Pancreas (tissue), 10 donors: Measurements from ENCODE around the gene CDC23. TPM values are rescaled to one million over a fixed set of nuclear protein-coding genes. Genes with fewer than 3 reads are reported as not detected.

ENCODE experiments used
- ATAC-seq, 4 donors: fragments of 200-7000 bp; cut with Tn5 transposase; one replicate each; pipeline versions ENCODE4 v1.8.0 to v1.9.1; 2020; ENCODE audit warnings: mild to moderate bottlenecking in 4 of 4, moderate library complexity in 4 of 4
- DNase-seq, 6 donors: peaks; one replicate each; pipeline ENCODE4 v3.0.0-alpha.2; 2020
- FAIRE-seq: peaks from 2 replicates; lab custom pipeline; 2012; peaks lifted over from hg19 to GRCh38; lab: Jason Lieb, UNC
- H3K27ac ChIP-seq, 4 donors: fragments of 200-600 bp; sonication (generic); 1 replicate in 3 of 4; 2 replicates in 1 of 4; pipeline versions ENCODE4 v1.5.0 to v1.8.0; 2020
- H3K27me3 ChIP-seq, 4 donors: fragments of 200-600 bp; one replicate each; pipeline ENCODE4 v1.8.0; 2021
- H3K36me3 ChIP-seq, 3 donors: fragments of 200-600 bp; sonication (generic) in 1 of 3; one replicate each; pipeline versions ENCODE4 v1.5.0 to v1.8.0; 2020 to 2021
- H3K4me1 ChIP-seq, 3 donors: fragments of 200-600 bp; one replicate each; pipeline ENCODE4 v1.8.0; 2021
- H3K4me3 ChIP-seq, 4 donors: fragments of 200-600 bp; sonication (generic) in 2 of 4; one replicate each; pipeline versions ENCODE4 v1.5.0 to v1.8.0; 2020 to 2021
- H3K9me3 ChIP-seq, 4 donors: fragments of 200-600 bp; one replicate each; pipeline ENCODE4 v1.8.0; 2021
- CTCF ChIP-seq, 4 donors: fragments of 200-600 bp; sonication (generic) in 3 of 4; IDR thresholded peaks; one replicate each; pipeline versions ENCODE4 v1.5.0 to v1.8.0; 2021; ENCODE audit warnings: antibody characterized with exemption in 4 of 4
- WGBS, 2 donors: extraction: QIAGEN DNeasy Blood & Tissue Kit; methylation state at CpG; one replicate each; pipeline ENCODE4 v1.1.7; 2013; 5-methylcytosine and 5-hydroxymethylcytosine counted together
- intact Hi-C, 3 donors: fragments of 100-400 bp; cut with DNase I; formaldehyde crosslinking; loops; one replicate each; pipeline versions ENCODE4 v1.11.1 to v1.14.2; 2022
- polyA plus RNA-seq, 2 donors: library from polyadenylated mRNA; stranded (reverse); fragments of 200-250 nt; gene quantifications; one replicate each; pipeline ENCODE4 v1.2.3, GENCODE V29; 2013
- total RNA-seq, 6 donors: library from RNA; stranded (reverse); fragmentation: NEBNext Ultra II Directional in 4 of 6; extraction: Animal tissue kit (Norgen Biotek cat#: 25700) in 4 of 6; gene quantifications; one replicate each; pipeline versions ENCODE4 v1.2.1 to v1.2.4, GENCODE V29; 2021 to 2023
- donor health status: healthy with polysubstance abuse.
- donor health status: DM: no; HTN: no; CAD: no; lungs with moderate emphysema.
- donor health status: DM: no; HTN: no; CAD: no.
- donor health status: control.
- donor health status: control.
- donor health status: Bipolar disorder and iron deficiency.
- donor health status: DM: yes; HTN: yes; CAD: no.
- donor health status: DM: no; HTN: no; CAD: no.
- donor health status: DM: no; HTN: no; CAD: no.
- donor health status: DM: yes; HTN: yes; CAD: no.

The CDC23 gene
- total and polyA plus RNA-seq, 8 donors, result 4.8 to 12.1 (median 8.1) TPM

DNA sequence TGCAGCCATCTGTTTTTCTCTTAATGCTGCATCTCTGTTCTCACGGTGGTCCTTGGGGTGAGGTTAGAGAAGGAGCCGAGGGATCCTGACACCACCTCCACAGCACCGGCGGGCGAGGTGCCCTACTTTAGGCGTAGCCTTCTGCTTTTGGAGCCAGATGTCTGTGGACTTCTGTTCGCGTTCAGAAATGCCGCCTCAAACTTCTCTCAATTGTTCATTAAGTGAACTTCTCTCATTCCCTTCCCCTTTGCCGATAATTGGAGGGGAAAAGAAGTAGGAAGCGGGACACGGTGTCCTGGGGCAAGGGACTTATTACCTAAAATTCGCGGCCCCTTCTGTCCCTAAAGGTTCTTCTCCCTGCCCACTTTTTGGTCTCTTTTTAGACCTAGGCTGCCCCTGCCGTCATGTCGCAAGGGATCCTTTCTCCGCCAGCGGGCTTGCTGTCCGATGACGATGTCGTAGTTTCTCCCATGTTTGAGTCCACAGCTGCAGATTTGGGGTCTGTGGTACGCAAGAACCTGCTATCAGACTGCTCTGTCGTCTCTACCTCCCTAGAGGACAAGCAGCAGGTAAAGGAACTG is 33.8 kb downstream of the CDC23 start:
- intact Hi-C loops, result no loop called here
- no peak for TF ChIP-seq CTCF (IDR thresholded peaks at IDR 0.05)
- H3K4me1 ChIP-seq, result peaks cover 0 to 7% (median 7%) of the 10 kb centered on the region in 3 donors
- DNase-seq (peak in 2 of 6 donors; percentile 15 to 16), FAIRE-seq (no peak), ATAC-seq (no peak)
- 1 to 2% methylated on average over 23 of the region's 23 CpGs for WGBS, 2 donors
- H3K27me3 ChIP-seq, result no peaks in the 10 kb centered on the region
- peak overlapping the region in 3 of 4 donors; percentile 55 to 94 (median 60) for H3K4me3 ChIP-seq
- H3K9me3 ChIP-seq, result no peaks in the 10 kb centered on the region
- peaks cover 0 to 12% (median 0%) of the 10 kb centered on the region in 3 donors for H3K36me3 ChIP-seq
- no peak overlapping the region for H3K27ac ChIP-seq

GRCh38 chr5:138178516-138179276 is 34.4 kb downstream of the CDC23 start, which contains the start of the genes BRD8 and KIF20A:
Gene BRD8 (minus strand): TSS chr5:138178630. CDS start chr5:138178614, 16 bp downstream.
Gene KIF20A (plus strand): TSS chr5:138179112. CDS start chr5:138179681, 569 bp downstream.
- Histone ChIP-seq H3K4me1 (peaks cover 0 to 7% (median 7%) of the 10 kb centered on the region in 3 donors), H3K27ac (peak within 1 kb of the TSS; percentile 41 to 89 (median 70)), H3K36me3 (peaks cover 0 to 14% (median 0%) of the 10 kb centered on the region in 3 donors), H3K27me3 (no peaks in the 10 kb centered on the region), H3K9me3 (no peaks in the 10 kb centered on the region), H3K4me3 (peak within 1 kb of the TSS; percentile 55 to 94 (median 72))
- TF ChIP-seq CTCF (IDR thresholded peaks at IDR 0.05), result no peak
- DNase-seq, result peak; percentile 84 to 98 (median 94)
- peak; percentile 96 to 99 (median 98) for ATAC-seq
- FAIRE-seq, result peak; percentile 60
- intact Hi-C loops, result no loop called here
- 0 to 1% methylated on average over 41 of the region's 41 CpGs for WGBS, 2 donors

GRCh38 chr5:138177941-138178515 is 35.1 kb downstream of the CDC23 start:
- peak; percentile 52 to 74 (median 68) for ATAC-seq
- no peaks in the 10 kb centered on the region for H3K27me3 ChIP-seq
- FAIRE-seq, result no peak

DNA sequence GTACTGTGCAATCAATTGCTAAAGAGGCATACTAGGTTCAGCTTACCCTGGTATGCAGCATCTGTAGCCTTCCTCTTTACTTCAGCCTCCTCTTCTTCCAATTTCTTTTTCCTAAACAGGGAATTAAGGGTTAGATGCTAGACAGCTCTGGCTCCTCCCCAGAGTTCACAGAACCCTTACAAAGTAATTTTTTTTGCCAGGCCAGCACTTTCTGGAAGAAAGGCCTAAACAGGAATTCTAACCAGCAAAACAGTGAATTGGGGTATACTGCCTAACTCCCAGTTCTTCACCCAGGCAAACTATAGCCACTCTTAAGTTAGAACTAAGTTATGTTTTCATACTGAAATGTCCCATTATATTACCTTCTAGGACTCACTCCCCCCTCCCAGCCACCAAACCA is 42.8 kb downstream of the CDC23 start:
- no peak overlapping the region for H3K4me3 ChIP-seq
- no peaks in the 10 kb centered on the region for H3K9me3 ChIP-seq
- no peaks in the 10 kb centered on the region for H3K4me1 ChIP-seq
- intact Hi-C loops, result no loop called here
- ATAC-seq (no peak), FAIRE-seq (no peak), DNase-seq (no peak)
- no peaks in the 10 kb centered on the region for H3K27me3 ChIP-seq
- H3K36me3 ChIP-seq, result peaks cover 9 to 76% (median 40%) of the 10 kb centered on the region in 3 donors
- no peak for TF ChIP-seq CTCF (IDR thresholded peaks at IDR 0.05)
- no peak overlapping the region for H3K27ac ChIP-seq

More at GRCh38 chr5:138177941-138178515, 35.1 kb downstream of the CDC23 start:
- H3K4me3 ChIP-seq, result peak overlapping the region; percentile 55 to 94 (median 72)
- peak overlapping the region; percentile 41 to 89 (median 70) for H3K27ac ChIP-seq
- intact Hi-C loops, result no loop called here
- H3K4me1 ChIP-seq, result peaks cover 0 to 7% (median 7%) of the 10 kb centered on the region in 3 donors
- no peaks in the 10 kb centered on the region for H3K9me3 ChIP-seq
- 0% methylated on average over 16 of the region's 16 CpGs for WGBS, 2 donors
- H3K36me3 ChIP-seq, result peaks cover 0 to 14% (median 0%) of the 10 kb centered on the region in 3 donors
- peak in 3 of 6 donors; percentile 19 to 26 (median 24) for DNase-seq
- no peak for TF ChIP-seq CTCF (IDR thresholded peaks at IDR 0.05)
